Effector memory CD8-positive, alpha-beta T cell (primary cell): ENCODE results near the gene KRTAP10-6.
"Not testable (repeated sequence)": the region's sequence is repeated elsewhere in the genome, so short reads cannot be mapped to it uniquely, and the experiment has no call there.

Source experiments
- ATAC-seq: fragments of 150-1000 bp; cut with Tn5 transposase; replicated peaks from 2 replicates; pipeline ENCODE4 v1.10.0; 2021; ENCODE audit warnings: mild to moderate bottlenecking, moderate library complexity
- DNase-seq, 3 experiments: peaks; one replicate each; pipeline ENCODE4 v3.0.0; 2021
- H3K27ac Mint-ChIP-seq, 2 donors: one replicate each; pipeline ENCODE4 v1.8.0; 2022; ENCODE audit warnings: mild to moderate bottlenecking in 2 of 2, mixed read lengths in 2 of 2, moderate library complexity in 2 of 2
- H3K27me3 Mint-ChIP-seq, 2 donors: one replicate each; pipeline ENCODE4 v1.8.0; 2022; ENCODE audit warnings: mixed read lengths in 2 of 2
- H3K36me3 Mint-ChIP-seq: one replicate; pipeline ENCODE4 v1.8.0; 2022; ENCODE audit warnings: mild to moderate bottlenecking, moderate library complexity, mixed read lengths; ENCODE audit not compliant: insufficient read depth
- H3K4me1 Mint-ChIP-seq, 2 donors: one replicate each; pipeline ENCODE4 v1.8.0; 2022; ENCODE audit warnings: low read depth in 2 of 2, mixed read lengths in 2 of 2
- H3K4me3 Mint-ChIP-seq, 2 donors: one replicate each; pipeline ENCODE4 v1.8.0; 2022; ENCODE audit warnings: mild to moderate bottlenecking in 2 of 2, mixed read lengths in 2 of 2, moderate library complexity in 2 of 2
- H3K9me3 Mint-ChIP-seq, 2 donors: one replicate each; pipeline ENCODE4 v1.8.0; 2022; ENCODE audit warnings: mixed read lengths in 2 of 2

KRTAP10-6 gene

GRCh38 chr21:44601091-44601490 is 8.8 kb upstream of the KRTAP10-6 start:
- not testable (repeated sequence) for H3K9me3 Mint-ChIP-seq, ATAC-seq, H3K4me1 Mint-ChIP-seq, DNase-seq, H3K27ac Mint-ChIP-seq, H3K36me3 Mint-ChIP-seq, H3K4me3 Mint-ChIP-seq
- H3K27me3 Mint-ChIP-seq, result peaks cover 0 to 43% of the 10 kb centered on the region in 2 donors

- H3K9me3 Mint-ChIP-seq, H3K4me3 Mint-ChIP-seq, H3K27ac Mint-ChIP-seq, DNase-seq, H3K36me3 Mint-ChIP-seq, H3K4me1 Mint-ChIP-seq, ATAC-seq: not testable (repeated sequence)
- peaks cover 0 to 35% of the 10 kb centered on the region in 2 donors for H3K27me3 Mint-ChIP-seq
These were observed 8.0 kb upstream of the KRTAP10-6 start, which contains the start of gene KRTAP10-7 for GRCh38 chr21:44600118-44600978. KRTAP10-7 (plus strand) TSS chr21:44600597; CDS start chr21:44600622, 25 bp downstream.

GRCh38 chr21:44599264-44600029 is 7.1 kb upstream of the KRTAP10-6 start:
- peaks cover 2% of the 10 kb centered on the region for H3K36me3 Mint-ChIP-seq
- peaks cover 2 to 4% of the 10 kb centered on the region in 2 donors for H3K9me3 Mint-ChIP-seq
- peaks cover 0 to 26% of the 10 kb centered on the region in 2 donors for H3K27me3 Mint-ChIP-seq
- no peak overlapping the region for H3K27ac Mint-ChIP-seq
- DNase-seq (no peak), ATAC-seq (no peak)
- no peak overlapping the region for H3K4me3 Mint-ChIP-seq
- peaks cover 5 to 7% of the 10 kb centered on the region in 2 donors for H3K4me1 Mint-ChIP-seq

GRCh38 chr21:44598061-44598460 is 5.8 kb upstream of the KRTAP10-6 start:
- Mint-ChIP-seq H3K9me3 (peaks cover 2 to 4% of the 10 kb centered on the region in 2 donors), H3K4me1 (peaks cover 5 to 9% of the 10 kb centered on the region in 2 donors), H3K4me3 (no peak overlapping the region), H3K27ac (no peak overlapping the region), H3K27me3 (peaks cover 0 to 21% of the 10 kb centered on the region in 2 donors), H3K36me3 (no peaks in the 10 kb centered on the region)
- DNase-seq (no peak), ATAC-seq (no peak)

GRCh38 chr21:44596068-44596725 is 3.9 kb upstream of the KRTAP10-6 start:
- peaks cover 5% of the 10 kb centered on the region in 2 donors for H3K4me1 Mint-ChIP-seq
- H3K27me3 Mint-ChIP-seq, result peaks cover 0 to 21% of the 10 kb centered on the region in 2 donors
- no peak for ATAC-seq
- peaks cover 2 to 4% of the 10 kb centered on the region in 2 donors for H3K9me3 Mint-ChIP-seq
- H3K4me3 Mint-ChIP-seq, result no peak overlapping the region
- DNase-seq, result no peak
- H3K36me3 Mint-ChIP-seq, result no peaks in the 10 kb centered on the region
- H3K27ac Mint-ChIP-seq, result no peak overlapping the region

GRCh38 chr21:44595524-44595923 is 3.2 kb upstream of the KRTAP10-6 start:
- Mint-ChIP-seq H3K4me1 (peaks cover 4 to 5% of the 10 kb centered on the region in 2 donors), H3K36me3 (no peaks in the 10 kb centered on the region), H3K27ac (peak overlapping the region; percentile 18 to 55), H3K27me3 (peaks cover 0 to 17% of the 10 kb centered on the region in 2 donors), H3K9me3 (peaks cover 2 to 4% of the 10 kb centered on the region in 2 donors), H3K4me3 (no peak overlapping the region)
- ATAC-seq, result no peak
- DNase-seq, result no peak

- peaks cover 4 to 5% of the 10 kb centered on the region in 2 donors for H3K4me1 Mint-ChIP-seq
- H3K4me3 Mint-ChIP-seq, result no peak overlapping the region
- peaks cover 0 to 27% of the 10 kb centered on the region in 2 donors for H3K27me3 Mint-ChIP-seq
- H3K27ac Mint-ChIP-seq, result no peak overlapping the region
- H3K9me3 Mint-ChIP-seq, result peaks cover 2 to 4% of the 10 kb centered on the region in 2 donors
- ATAC-seq, result no peak
- no peaks in the 10 kb centered on the region for H3K36me3 Mint-ChIP-seq
- no peak for DNase-seq
These were observed 2.2 kb upstream of the KRTAP10-6 start for GRCh38 chr21:44594406-44594916.

- H3K36me3 Mint-ChIP-seq, result no peaks in the 10 kb centered on the region
- no peak for DNase-seq
These were observed 1.5 kb upstream of the KRTAP10-6 start for GRCh38 chr21:44593598-44594405.

GRCh38 chr21:44591801-44592130 is 539 bp downstream of the KRTAP10-6 start:
- not testable (repeated sequence) for DNase-seq, H3K9me3 Mint-ChIP-seq, H3K36me3 Mint-ChIP-seq, H3K4me3 Mint-ChIP-seq, H3K4me1 Mint-ChIP-seq, ATAC-seq
- H3K27me3 Mint-ChIP-seq, result peaks cover 8 to 47% of the 10 kb centered on the region in 2 donors
- peak overlapping the region in 1 of 2 donors; percentile 46 for H3K27ac Mint-ChIP-seq

More at GRCh38 chr21:44593598-44594405, 1.5 kb upstream of the KRTAP10-6 start:
- no peak for ATAC-seq
- Mint-ChIP-seq H3K4me1 (peaks cover 4 to 5% of the 10 kb centered on the region in 2 donors), H3K9me3 (peaks cover 2% of the 10 kb centered on the region in 2 donors), H3K4me3 (no peak overlapping the region), H3K27ac (no peak overlapping the region), H3K27me3 (peaks cover 0 to 33% of the 10 kb centered on the region in 2 donors)

GRCh38 chr21:44590897-44591800 is 1.2 kb downstream of the KRTAP10-6 start:
- H3K36me3 Mint-ChIP-seq, DNase-seq, H3K9me3 Mint-ChIP-seq, ATAC-seq, H3K4me3 Mint-ChIP-seq, H3K4me1 Mint-ChIP-seq: not testable (repeated sequence)
- peak overlapping the region in 1 of 2 donors; percentile 46 for H3K27ac Mint-ChIP-seq
- H3K27me3 Mint-ChIP-seq, result peaks cover 14 to 53% of the 10 kb centered on the region in 2 donors

GRCh38 chr21:44590311-44590721 is 2.0 kb downstream of the KRTAP10-6 start:
- no peak overlapping the region for H3K27ac Mint-ChIP-seq
- H3K4me3 Mint-ChIP-seq, result no peak overlapping the region
- peaks cover 0 to 3% of the 10 kb centered on the region in 2 donors for H3K4me1 Mint-ChIP-seq
- H3K9me3 Mint-ChIP-seq, result no peaks in the 10 kb centered on the region
- no peak for DNase-seq
- no peaks in the 10 kb centered on the region for H3K36me3 Mint-ChIP-seq
- no peak for ATAC-seq
- peaks cover 22 to 62% of the 10 kb centered on the region in 2 donors for H3K27me3 Mint-ChIP-seq
